IMR-90 (cell line): Measurements from ENCODE around the gene AFDN.

Experiments
- BHLHE40 ChIP-seq: fragments of 150-350 bp; IDR thresholded peaks from 2 replicates; pipeline ENCODE4 v1.6.1; 2016; ENCODE audit warnings: mild to moderate bottlenecking, low read depth, low read length
- CEBPB ChIP-seq: IDR thresholded peaks from 2 replicates; pipeline ENCODE4 v1.6.1; 2012; ENCODE audit warnings: low read depth, low read length, improper control_type of control experiment
- CHD1 ChIP-seq: IDR thresholded peaks from 2 replicates; pipeline ENCODE4 v1.6.1; 2012; ENCODE audit warnings: low read depth, low read length, improper control_type of control experiment
- CTCF ChIP-seq: conservative IDR thresholded peaks from 2 replicates; pipeline ENCODE4 v1.5.1; 2012; ENCODE audit warnings: mild to moderate bottlenecking, low read depth, low read length, improper control_type of control experiment
- ELK1 ChIP-seq: fragments of 150-350 bp; IDR thresholded peaks from 2 replicates; pipeline ENCODE4 v1.6.1; 2016; ENCODE audit warnings: low read depth, mild to moderate bottlenecking, low read length, moderate library complexity, borderline replicate concordance
- MAFK ChIP-seq: IDR thresholded peaks from 2 replicates; pipeline ENCODE4 v1.6.1; 2012; ENCODE audit warnings: low read depth, low read length, improper control_type of control experiment
- MAZ ChIP-seq: IDR thresholded peaks from 2 replicates; pipeline ENCODE4 v1.6.1; 2012; ENCODE audit warnings: low read depth, mild to moderate bottlenecking, low read length, improper control_type of control experiment, moderate library complexity, borderline replicate concordance
- NFE2L2 ChIP-seq: fragments of 150-350 bp; IDR thresholded peaks from 2 replicates; pipeline ENCODE4 v1.6.1; 2016; ENCODE audit warnings: low read depth, mild to moderate bottlenecking, low read length
- POLR2A ChIP-seq: IDR thresholded peaks from 2 replicates; pipeline ENCODE4 v1.6.1; 2012; ENCODE audit warnings: mild to moderate bottlenecking, low read depth, low read length
- RAD21 ChIP-seq: IDR thresholded peaks from 2 replicates; pipeline ENCODE4 v1.6.1; 2012; ENCODE audit warnings: low read length, improper control_type of control experiment
- RCOR1 ChIP-seq: IDR thresholded peaks from 2 replicates; pipeline ENCODE4 v1.6.1; 2012; ENCODE audit warnings: mild to moderate bottlenecking, low read length, improper control_type of control experiment; ENCODE audit not compliant: insufficient replicate concordance
- RFX5 ChIP-seq: IDR thresholded peaks from 2 replicates; pipeline ENCODE4 v1.8.0; 2012; ENCODE audit warnings: low read depth, mild to moderate bottlenecking, low read length, moderate library complexity
- SMC3 ChIP-seq: fragments of 150-350 bp; IDR thresholded peaks from 2 replicates; pipeline ENCODE4 v1.6.1; 2016; ENCODE audit warnings: low read depth, mild to moderate bottlenecking, antibody characterized with exemption, low read length, moderate library complexity
- USF2 ChIP-seq: fragments of 150-350 bp; IDR thresholded peaks from 2 replicates; pipeline ENCODE4 v1.6.1; 2017; ENCODE audit warnings: mild to moderate bottlenecking, antibody characterized with exemption, low read length, low read depth

GRCh38 chr6:167978607-167979006 is 151.9 kb downstream of the AFDN start:
- TF ChIP-seq CEBPB (no peak), CTCF (no peak), POLR2A (no peak), RCOR1 (no peak), NFE2L2 (no peak), SMC3 (no peak), MAFK (no peak), BHLHE40 (no peak), ELK1 (no peak), MAZ (no peak), USF2 (no peak), RFX5 (no peak), CHD1 (no peak), RAD21 (no peak)
